ENCODE data around the gene FIGNL2.

DNA sequence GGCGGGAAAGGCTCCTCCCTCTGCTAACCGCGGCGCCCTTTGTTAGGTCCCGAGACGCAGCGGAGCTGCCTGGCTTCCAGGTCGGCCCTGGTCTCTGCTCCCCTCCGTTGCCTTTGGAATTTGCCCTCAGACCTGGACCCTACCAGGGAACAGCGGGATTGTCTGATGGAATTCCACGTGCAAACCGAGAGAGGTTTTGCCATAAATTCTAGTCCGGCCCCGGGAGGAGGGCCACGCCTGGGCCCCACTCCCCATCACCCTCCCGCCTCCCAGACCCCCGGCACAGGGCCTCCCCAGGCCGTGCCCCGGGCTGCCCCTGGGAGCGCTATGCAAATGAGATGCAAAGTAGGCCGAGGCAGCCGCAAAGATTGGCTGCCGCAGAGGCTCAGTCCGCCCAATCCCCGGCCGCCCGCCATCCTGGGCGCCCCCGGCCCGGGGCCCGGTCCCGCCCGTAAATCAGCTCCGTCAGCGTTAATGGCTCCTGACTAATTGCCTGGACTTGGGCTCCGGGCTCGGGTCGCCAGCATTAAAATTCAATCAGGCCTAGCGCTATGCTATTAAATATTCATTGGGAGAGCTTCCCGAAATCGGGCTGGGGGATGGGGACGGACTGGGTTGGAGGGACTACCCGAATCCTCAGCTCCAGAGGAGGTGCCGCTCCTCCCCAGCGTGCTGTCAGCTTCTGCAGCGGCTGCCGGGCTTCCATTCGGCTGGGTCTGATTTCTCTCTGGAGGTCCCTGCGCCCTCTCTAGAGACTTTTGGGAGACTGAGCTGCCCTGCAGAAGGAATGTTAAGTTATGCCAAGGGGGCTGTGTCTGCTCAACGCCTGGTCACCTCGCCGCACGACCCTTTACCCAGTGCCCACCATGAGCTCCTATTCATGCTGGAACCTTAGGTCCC is 15.7 kb upstream of the FIGNL2 start:
- TF ChIP-seq, protein P1, sequence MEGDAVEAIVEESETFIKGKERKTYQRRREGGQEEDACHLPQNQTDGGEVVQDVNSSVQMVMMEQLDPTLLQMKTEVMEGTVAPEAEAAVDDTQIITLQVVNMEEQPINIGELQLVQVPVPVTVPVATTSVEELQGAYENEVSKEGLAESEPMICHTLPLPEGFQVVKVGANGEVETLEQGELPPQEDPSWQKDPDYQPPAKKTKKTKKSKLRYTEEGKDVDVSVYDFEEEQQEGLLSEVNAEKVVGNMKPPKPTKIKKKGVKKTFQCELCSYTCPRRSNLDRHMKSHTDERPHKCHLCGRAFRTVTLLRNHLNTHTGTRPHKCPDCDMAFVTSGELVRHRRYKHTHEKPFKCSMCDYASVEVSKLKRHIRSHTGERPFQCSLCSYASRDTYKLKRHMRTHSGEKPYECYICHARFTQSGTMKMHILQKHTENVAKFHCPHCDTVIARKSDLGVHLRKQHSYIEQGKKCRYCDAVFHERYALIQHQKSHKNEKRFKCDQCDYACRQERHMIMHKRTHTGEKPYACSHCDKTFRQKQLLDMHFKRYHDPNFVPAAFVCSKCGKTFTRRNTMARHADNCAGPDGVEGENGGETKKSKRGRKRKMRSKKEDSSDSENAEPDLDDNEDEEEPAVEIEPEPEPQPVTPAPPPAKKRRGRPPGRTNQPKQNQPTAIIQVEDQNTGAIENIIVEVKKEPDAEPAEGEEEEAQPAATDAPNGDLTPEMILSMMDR (conservative IDR thresholded peaks at IDR 0.05) = no peak
- TF ChIP-seq ZFX (IDR thresholded peaks at IDR 0.05) = no peak
